Lower leg skin (tissue), 3 donors: ENCODE measurements around the gene SGO2.

ENCODE experiments used
- CTCF ChIP-seq, 3 donors: fragments of 450-650 bp; IDR thresholded peaks; one replicate each; pipeline ENCODE4 v1.5.1; 2016; ENCODE audit warnings: antibody characterized with exemption in 3 of 3, mild to moderate bottlenecking in 3 of 3, moderate library complexity in 2 of 3
- POLR2A ChIP-seq, 2 donors: fragments of 450-650 bp; IDR thresholded peaks; one replicate each; pipeline ENCODE4 v1.6.1; 2016 to 2017; ENCODE audit warnings: antibody characterized with exemption in 2 of 2, mild to moderate bottlenecking in 1 of 2, moderate library complexity in 1 of 2

DNA sequence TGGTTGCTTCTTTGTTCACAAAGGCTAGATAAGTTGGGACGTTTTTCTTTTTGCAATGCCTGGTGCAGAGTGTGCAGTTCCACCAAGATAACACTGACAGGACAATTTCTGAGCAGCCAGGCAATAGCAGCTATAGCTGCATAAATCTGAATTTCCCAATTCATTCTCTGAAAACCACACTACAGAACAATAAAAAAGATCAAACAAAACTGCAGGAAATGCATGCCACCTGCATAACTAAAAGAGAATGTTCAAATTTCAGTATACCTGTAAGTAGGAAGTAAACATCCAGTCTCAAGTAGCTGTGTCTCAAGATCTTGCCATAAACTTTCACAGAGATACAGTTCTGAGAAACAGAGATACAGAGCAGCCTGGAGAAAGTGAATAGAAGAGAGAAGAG lies 10.9 kb upstream of the SGO2 start:
- no peak for TF ChIP-seq CTCF (IDR thresholded peaks at IDR 0.05)
- no peak for TF ChIP-seq POLR2A (IDR thresholded peaks at IDR 0.05)
